GM12892 (cell line): Measurements from ENCODE around the gene ARSK.

ENCODE experiments used
- POLR2A ChIP-seq: IDR thresholded peaks from 2 replicates; pipeline ENCODE4 v1.6.1; 2011; ENCODE audit warnings: low read depth, low read length, control low read depth
- POLR2AphosphoS5 ChIP-seq: IDR thresholded peaks from 2 replicates; pipeline ENCODE4 v1.6.1; 2011; ENCODE audit warnings: low read depth, low read length, control low read depth
- TAF1 ChIP-seq: IDR thresholded peaks from 2 replicates; pipeline ENCODE4 v1.6.1; 2011; ENCODE audit warnings: low read depth, mild to moderate bottlenecking, control low read depth, low read length, borderline replicate concordance

DNA sequence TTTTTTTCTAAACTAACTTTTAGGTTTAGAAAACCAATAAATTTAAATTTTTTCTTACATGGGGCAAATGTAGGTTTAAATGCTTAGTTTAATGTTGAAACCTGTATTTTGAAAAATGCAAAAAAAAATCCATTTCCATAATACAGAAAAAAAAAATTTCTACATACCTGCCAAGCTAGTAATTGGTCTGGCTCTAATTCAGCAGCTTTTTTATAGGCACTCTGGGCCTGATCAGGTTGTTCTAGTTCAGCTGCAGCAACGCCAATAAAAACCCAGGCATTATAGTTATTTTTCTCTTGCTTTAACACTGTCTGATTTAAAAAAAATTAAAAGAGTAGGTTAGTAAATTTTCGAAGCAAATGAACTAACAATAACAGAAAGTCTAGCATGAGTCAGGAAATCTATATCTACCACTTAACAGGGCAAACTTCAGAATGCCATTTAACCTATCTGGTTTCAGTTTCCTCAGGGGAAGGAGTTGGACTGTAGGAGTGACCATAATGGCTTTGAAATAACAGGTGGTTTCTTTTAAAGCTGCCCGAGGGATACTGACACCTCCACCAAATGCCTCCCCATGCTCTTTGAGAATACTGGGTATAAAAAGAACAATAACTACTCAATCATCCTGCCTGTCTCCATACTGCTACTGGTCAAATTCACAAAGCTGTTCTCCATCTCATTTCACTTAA is 11.7 kb upstream of the ARSK start:
- TF ChIP-seq POLR2A, result no peak
- TF ChIP-seq TAF1, result no peak
- no peak for TF ChIP-seq POLR2AphosphoS5
